ENCODE results near the gene CRB1. TPM values are rescaled to one million over a fixed set of nuclear protein-coding genes. Genes with fewer than 3 reads are reported as not detected.

Gene CRB1
- not detected in 2 replicates for total RNA-seq (2014; rRNA removed; shearing (Covaris generic))

GRCh38 chr1:197268012-197268411 is at the start of gene CRB1:
Gene CRB1 (plus strand): TSS chr1:197268252. CDS start chr1:197268413, 161 bp downstream.
- peak; percentile 14 for DNase-seq (ENCODE audit: low read depth)

GRCh38 chr1:197218857-197219256 is 49.2 kb upstream of the CRB1 start:
- DNase-seq (ENCODE audit: low read depth), result no peak

- DNase-seq (ENCODE audit: low read depth), result no peak
These were observed 45.9 kb upstream of the CRB1 start for GRCh38 chr1:197222025-197222685.

GRCh38 chr1:197222780-197223179 is 45.3 kb upstream of the CRB1 start:
- no peak for DNase-seq (ENCODE audit: low read depth)

GRCh38 chr1:197224160-197224559 is 43.9 kb upstream of the CRB1 start:
- DNase-seq (ENCODE audit: low read depth), result no peak

GRCh38 chr1:197225611-197226010 is 42.4 kb upstream of the CRB1 start:
- DNase-seq (ENCODE audit: low read depth), result no peak

- DNase-seq (ENCODE audit: low read depth), result peak; percentile 37
These were observed 33.5 kb upstream of the CRB1 start for GRCh38 chr1:197234581-197234980.

- DNase-seq (ENCODE audit: low read depth), result no peak
These were observed 32.7 kb upstream of the CRB1 start for GRCh38 chr1:197235355-197235754.

- no peak for DNase-seq (ENCODE audit: low read depth)
These were observed 20.6 kb upstream of the CRB1 start for GRCh38 chr1:197247465-197247864.

- DNase-seq (ENCODE audit: low read depth), result no peak
These were observed 18.7 kb upstream of the CRB1 start for GRCh38 chr1:197249324-197249723.

GRCh38 chr1:197250616-197251015 is 17.4 kb upstream of the CRB1 start:
- DNase-seq (ENCODE audit: low read depth), result no peak

- DNase-seq (ENCODE audit: low read depth), result no peak
These were observed 15.1 kb upstream of the CRB1 start for GRCh38 chr1:197252973-197253372.

GRCh38 chr1:197254866-197255265 is 13.2 kb upstream of the CRB1 start:
- no peak for DNase-seq (ENCODE audit: low read depth)

GRCh38 chr1:197264936-197265567 is 3.0 kb upstream of the CRB1 start:
- no peak for DNase-seq (ENCODE audit: low read depth)

- no peak for DNase-seq (ENCODE audit: low read depth)
These were observed 1.0 kb downstream of the CRB1 start for GRCh38 chr1:197269053-197269452.

GRCh38 chr1:197272791-197273190 is 4.7 kb downstream of the CRB1 start:
- DNase-seq (ENCODE audit: low read depth), result no peak

GRCh38 chr1:197277166-197277565 is 9.1 kb downstream of the CRB1 start:
- no peak for DNase-seq (ENCODE audit: low read depth)

GRCh38 chr1:197284325-197284724 is 16.3 kb downstream of the CRB1 start:
- no peak for DNase-seq (ENCODE audit: low read depth)

- no peak for DNase-seq (ENCODE audit: low read depth)
These were observed 16.9 kb downstream of the CRB1 start for GRCh38 chr1:197284966-197285365.

GRCh38 chr1:197285526-197286205 is 17.6 kb downstream of the CRB1 start:
- no peak for DNase-seq (ENCODE audit: low read depth)

GRCh38 chr1:197286634-197287033 is 18.6 kb downstream of the CRB1 start:
- no peak for DNase-seq (ENCODE audit: low read depth)

GRCh38 chr1:197287863-197288262 is 19.8 kb downstream of the CRB1 start:
- DNase-seq (ENCODE audit: low read depth), result no peak

GRCh38 chr1:197302775-197303174 is 34.7 kb downstream of the CRB1 start:
- peak; percentile 25 for DNase-seq (ENCODE audit: low read depth)
